ENCODE data around the gene CTSZ.

The CTSZ gene

GRCh38 chr20:59004493-59004762 is 2.6 kb downstream of the CTSZ start:
- TF ChIP-seq EZH2phosphoT487 (IDR thresholded peaks at IDR 0.05; ENCODE audit: borderline replicate concordance) (no peak), CTCF (conservative IDR thresholded peaks at IDR 0.05; ENCODE audit: low read length) (no peak)
- Histone ChIP-seq H3F3A (ENCODE audit: low read depth) (no peaks in the 10 kb centered on the region), H3K9ac (ENCODE audit: low read depth, low read length, poor library complexity, severe bottlenecking) (no peak overlapping the region), H2AFZ (ENCODE audit: low read length) (no peak overlapping the region; the same call in 1 of the 2 replicates), H3K4me3 (ENCODE audit: low read length, poor library complexity, severe bottlenecking) (peak overlapping the region; percentile 28), H3K4me1 (ENCODE audit: insufficient read depth, low read length, poor library complexity, severe bottlenecking) (peaks cover 13% of the 10 kb centered on the region), H4K20me1 (ENCODE audit: insufficient read depth, low read length, poor library complexity, severe bottlenecking) (no peaks in the 10 kb centered on the region), H3K27me3 (ENCODE audit: insufficient read depth, low read length, poor library complexity, severe bottlenecking) (no peaks in the 10 kb centered on the region), H3K9me2 (replicated peaks; ENCODE audit: low read depth, low read length) (no peaks in the 10 kb centered on the region), H3K79me2 (ENCODE audit: insufficient read depth, low read length) (no peaks in the 10 kb centered on the region), H3K9me3 (ENCODE audit: insufficient read depth, low read depth, low read length) (no peaks in the 10 kb centered on the region), H3K4me2 (ENCODE audit: low read depth, low read length, poor library complexity, severe bottlenecking) (peak overlapping the region; percentile 59), H3K36me3 (ENCODE audit: insufficient read depth, low read length) (no peaks in the 10 kb centered on the region)

GRCh38 chr20:59003836-59004492 is 3.1 kb downstream of the CTSZ start:
- peaks cover 13% of the 10 kb centered on the region for H3K4me1 ChIP-seq (ENCODE audit: insufficient read depth, low read length, poor library complexity, severe bottlenecking)
- H3K4me2 ChIP-seq (ENCODE audit: low read depth, low read length, poor library complexity, severe bottlenecking): peak overlapping the region; percentile 59
- no peak overlapping the region for H2AFZ ChIP-seq (ENCODE audit: low read length)
- TF ChIP-seq CTCF (conservative IDR thresholded peaks at IDR 0.05; ENCODE audit: low read length) (no peak), EZH2phosphoT487 (IDR thresholded peaks at IDR 0.05; ENCODE audit: borderline replicate concordance) (no peak)
- no peaks in the 10 kb centered on the region for H3K9me2 ChIP-seq (replicated peaks; ENCODE audit: low read depth, low read length)
- H4K20me1 ChIP-seq (ENCODE audit: insufficient read depth, low read length, poor library complexity, severe bottlenecking): no peaks in the 10 kb centered on the region
- no peaks in the 10 kb centered on the region for H3K79me2 ChIP-seq (ENCODE audit: insufficient read depth, low read length)
- no peaks in the 10 kb centered on the region for H3F3A ChIP-seq (ENCODE audit: low read depth)
- no peaks in the 10 kb centered on the region for H3K9me3 ChIP-seq (ENCODE audit: insufficient read depth, low read depth, low read length)
- H3K4me3 ChIP-seq (ENCODE audit: low read length, poor library complexity, severe bottlenecking): no peak overlapping the region
- H3K27me3 ChIP-seq (ENCODE audit: insufficient read depth, low read length, poor library complexity, severe bottlenecking): no peaks in the 10 kb centered on the region
- no peak overlapping the region for H3K9ac ChIP-seq (ENCODE audit: low read depth, low read length, poor library complexity, severe bottlenecking)
- no peaks in the 10 kb centered on the region for H3K36me3 ChIP-seq (ENCODE audit: insufficient read depth, low read length)

- H3K27me3 ChIP-seq (ENCODE audit: insufficient read depth, low read length, poor library complexity, severe bottlenecking): no peaks in the 10 kb centered on the region
- no peaks in the 10 kb centered on the region for H3K79me2 ChIP-seq (ENCODE audit: insufficient read depth, low read length)
- no peaks in the 10 kb centered on the region for H3K36me3 ChIP-seq (ENCODE audit: insufficient read depth, low read length)
- no peak overlapping the region for H3K4me2 ChIP-seq (ENCODE audit: low read depth, low read length, poor library complexity, severe bottlenecking)
- no peaks in the 10 kb centered on the region for H3K9me3 ChIP-seq (ENCODE audit: insufficient read depth, low read depth, low read length)
- peaks cover 13% of the 10 kb centered on the region for H3K4me1 ChIP-seq (ENCODE audit: insufficient read depth, low read length, poor library complexity, severe bottlenecking)
- H3F3A ChIP-seq (ENCODE audit: low read depth): no peaks in the 10 kb centered on the region
- no peak overlapping the region for H3K4me3 ChIP-seq (ENCODE audit: low read length, poor library complexity, severe bottlenecking)
- no peak overlapping the region for H2AFZ ChIP-seq (ENCODE audit: low read length)
- no peaks in the 10 kb centered on the region for H3K9me2 ChIP-seq (replicated peaks; ENCODE audit: low read depth, low read length)
- H3K9ac ChIP-seq (ENCODE audit: low read depth, low read length, poor library complexity, severe bottlenecking): no peak overlapping the region
- TF ChIP-seq CTCF (conservative IDR thresholded peaks at IDR 0.05; ENCODE audit: low read length) (no peak), EZH2phosphoT487 (IDR thresholded peaks at IDR 0.05; ENCODE audit: borderline replicate concordance) (no peak)
- no peaks in the 10 kb centered on the region for H4K20me1 ChIP-seq (ENCODE audit: insufficient read depth, low read length, poor library complexity, severe bottlenecking)
Measured at GRCh38 chr20:59002874-59003399, 4.1 kb downstream of the CTSZ start.
